ENCODE data around the gene HYLS1.

Gene HYLS1

GRCh38 chr11:125934473-125934872 is 47.0 kb downstream of the HYLS1 start:
- DNase-seq (ENCODE audit: low spot score) = no peak

- DNase-seq (ENCODE audit: low spot score) = no peak
These were observed 47.6 kb downstream of the HYLS1 start for GRCh38 chr11:125935056-125935455.

DNA sequence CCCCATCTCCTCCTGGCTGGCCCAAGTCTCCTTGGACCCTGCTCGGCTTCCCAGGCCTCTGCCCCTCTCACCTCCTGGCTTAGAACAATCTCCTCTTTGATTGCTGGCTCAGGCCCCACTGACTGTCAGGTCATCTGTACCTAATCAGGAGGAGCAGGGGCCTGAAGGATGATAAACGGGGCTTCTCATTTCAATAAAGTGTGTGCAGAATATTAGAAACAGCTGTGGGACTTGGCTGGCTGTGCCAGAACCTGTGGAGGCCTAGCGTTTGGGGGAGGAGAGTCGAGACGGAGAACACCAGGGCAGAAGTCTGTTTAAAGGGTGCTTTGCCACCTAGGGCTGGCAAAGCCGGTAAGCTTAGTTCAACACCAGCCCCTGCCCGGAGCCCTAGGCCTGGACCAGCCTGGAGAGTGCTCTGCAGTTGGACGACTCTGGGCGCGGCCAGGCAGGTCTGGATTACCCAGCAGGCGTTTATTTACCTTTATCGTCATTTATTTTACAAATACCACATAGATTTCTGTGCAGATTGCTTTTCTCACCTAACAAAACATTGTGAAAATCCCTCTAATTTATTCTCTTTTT is 48.2 kb downstream of the HYLS1 start:
- DNase-seq (ENCODE audit: low spot score) = no peak

- DNase-seq (ENCODE audit: low spot score) = no peak
These were observed 51.0 kb downstream of the HYLS1 start for GRCh38 chr11:125938418-125938817.

DNA sequence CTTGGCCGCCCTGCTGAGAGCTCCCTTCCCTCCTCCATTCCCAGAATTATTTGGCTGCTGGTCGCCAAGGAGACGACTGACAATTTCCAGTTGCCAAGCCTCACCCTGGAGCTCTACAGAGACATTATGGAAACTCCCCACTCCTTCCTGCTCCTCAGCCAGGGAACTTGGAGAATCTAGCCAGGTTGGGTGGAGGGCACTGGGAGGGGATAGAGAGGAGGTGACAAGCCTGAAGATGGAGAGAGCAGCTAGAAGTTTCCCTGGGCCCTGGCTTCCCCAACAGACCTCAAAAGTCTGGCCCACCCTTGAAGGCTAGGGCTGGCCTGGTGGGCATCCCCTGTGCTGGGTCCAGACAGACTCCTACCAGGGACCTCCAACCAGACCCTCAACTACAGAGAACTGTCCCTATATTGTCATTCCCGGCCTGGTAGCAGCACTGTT is 51.6 kb downstream of the HYLS1 start:
- no peak for DNase-seq (ENCODE audit: low spot score)

DNA sequence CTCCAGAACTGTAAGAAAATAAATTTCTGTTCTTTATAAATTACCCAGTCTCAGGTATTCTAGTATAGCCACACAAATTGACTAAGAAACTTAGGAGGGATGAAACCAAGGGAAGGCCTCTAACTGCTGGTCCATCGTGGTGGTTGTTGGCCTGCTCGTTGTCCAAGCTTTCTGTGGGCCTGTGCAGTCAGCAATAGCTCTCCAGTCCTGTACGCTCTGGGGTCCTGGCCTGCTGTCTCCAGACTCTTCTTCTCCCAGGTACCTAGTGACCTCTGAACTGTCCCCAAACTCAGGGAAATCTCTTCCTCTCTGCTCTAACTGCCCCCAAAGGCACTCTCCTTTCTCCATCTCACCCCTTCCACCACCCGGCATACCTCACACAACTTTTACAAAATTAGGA is 52.7 kb downstream of the HYLS1 start:
- DNase-seq (ENCODE audit: low spot score) = no peak

GRCh38 chr11:125941267-125941618 is 53.8 kb downstream of the HYLS1 start:
- DNase-seq (ENCODE audit: low spot score) = no peak

- peak; percentile 33 for DNase-seq (ENCODE audit: low spot score)
These were observed 54.4 kb downstream of the HYLS1 start for GRCh38 chr11:125941619-125942611.

GRCh38 chr11:125942771-125943428 is 55.4 kb downstream of the HYLS1 start:
- no peak for DNase-seq (ENCODE audit: low spot score)

GRCh38 chr11:125943661-125944349 is 56.3 kb downstream of the HYLS1 start:
- no peak for DNase-seq (ENCODE audit: low spot score)

DNA sequence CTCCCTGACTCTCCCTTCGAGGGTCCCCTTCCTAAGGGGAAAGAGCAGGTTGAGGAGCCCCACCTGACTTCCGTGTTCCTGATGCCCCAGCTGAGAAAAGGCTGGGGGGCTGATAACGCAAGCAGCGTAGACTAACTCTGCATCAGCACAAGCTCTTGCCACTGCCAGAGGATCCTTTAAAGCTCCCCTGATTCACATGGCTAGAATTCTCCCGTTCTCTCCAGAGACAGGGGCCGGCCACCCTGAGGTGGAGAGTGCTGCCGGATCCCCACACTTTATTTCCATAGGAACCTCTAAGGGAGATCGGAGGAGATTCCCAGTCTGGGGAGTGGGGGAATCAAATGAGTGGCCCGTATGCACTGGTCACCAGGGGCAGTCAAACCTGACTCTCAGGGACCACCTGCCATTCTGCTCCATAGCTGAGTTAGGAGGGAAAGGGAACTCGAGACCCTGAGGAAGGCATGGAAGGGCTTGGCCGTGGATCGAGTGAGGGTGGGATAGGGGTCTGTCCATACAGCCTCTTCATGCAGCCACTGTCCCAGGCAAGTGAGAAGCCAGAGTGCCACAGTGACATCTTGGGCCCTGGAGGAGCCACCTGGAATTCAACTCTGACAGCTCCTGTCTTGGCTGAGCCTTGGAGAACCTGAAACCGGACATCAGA is 57.0 kb downstream of the HYLS1 start:
- DNase-seq (ENCODE audit: low spot score) = no peak

- DNase-seq (ENCODE audit: low spot score) = no peak
These were observed 57.7 kb downstream of the HYLS1 start for GRCh38 chr11:125945011-125945796.

GRCh38 chr11:125945797-125946520 is 58.5 kb downstream of the HYLS1 start, which contains the start of gene VSIG10L2:
Gene VSIG10L2, plus strand, starts transcription at chr11:125946044. Its CDS starts 12 bp downstream, at chr11:125946056.
- DNase-seq (ENCODE audit: low spot score) = no peak

DNA sequence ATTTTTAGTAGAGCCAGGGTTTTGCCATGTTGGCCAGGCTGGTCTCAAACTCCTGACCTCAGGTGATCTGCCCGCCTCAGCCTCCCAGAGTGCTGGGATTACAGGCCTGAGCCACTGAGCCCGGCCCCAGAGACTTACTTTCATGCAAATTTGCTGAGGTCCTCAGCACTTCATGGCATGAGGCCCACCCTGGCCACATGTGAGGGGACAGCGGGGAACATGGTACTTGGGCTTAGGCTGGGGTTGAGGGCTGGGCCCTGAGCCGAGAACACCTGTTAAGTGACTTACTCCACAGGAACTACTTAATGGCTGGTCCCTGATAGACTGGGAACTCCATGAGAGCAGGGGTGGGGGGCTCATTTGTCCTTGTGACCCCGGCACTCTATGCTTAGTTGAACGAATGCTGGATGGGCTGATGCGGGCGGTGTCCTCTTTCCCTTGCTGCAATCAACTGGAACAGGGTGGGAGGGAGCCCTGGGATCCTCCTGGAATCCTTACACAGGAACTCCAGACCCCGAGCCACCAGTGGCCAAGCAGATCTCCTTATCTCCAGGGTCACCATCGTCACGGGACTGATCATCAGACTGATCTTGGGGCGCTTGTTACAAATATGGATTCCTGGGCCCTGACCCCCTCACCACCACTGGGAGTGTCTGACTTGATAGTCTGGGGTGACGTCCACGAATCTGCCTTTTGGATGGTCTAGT is 59.4 kb downstream of the HYLS1 start:
- no peak for DNase-seq (ENCODE audit: low spot score)

DNA sequence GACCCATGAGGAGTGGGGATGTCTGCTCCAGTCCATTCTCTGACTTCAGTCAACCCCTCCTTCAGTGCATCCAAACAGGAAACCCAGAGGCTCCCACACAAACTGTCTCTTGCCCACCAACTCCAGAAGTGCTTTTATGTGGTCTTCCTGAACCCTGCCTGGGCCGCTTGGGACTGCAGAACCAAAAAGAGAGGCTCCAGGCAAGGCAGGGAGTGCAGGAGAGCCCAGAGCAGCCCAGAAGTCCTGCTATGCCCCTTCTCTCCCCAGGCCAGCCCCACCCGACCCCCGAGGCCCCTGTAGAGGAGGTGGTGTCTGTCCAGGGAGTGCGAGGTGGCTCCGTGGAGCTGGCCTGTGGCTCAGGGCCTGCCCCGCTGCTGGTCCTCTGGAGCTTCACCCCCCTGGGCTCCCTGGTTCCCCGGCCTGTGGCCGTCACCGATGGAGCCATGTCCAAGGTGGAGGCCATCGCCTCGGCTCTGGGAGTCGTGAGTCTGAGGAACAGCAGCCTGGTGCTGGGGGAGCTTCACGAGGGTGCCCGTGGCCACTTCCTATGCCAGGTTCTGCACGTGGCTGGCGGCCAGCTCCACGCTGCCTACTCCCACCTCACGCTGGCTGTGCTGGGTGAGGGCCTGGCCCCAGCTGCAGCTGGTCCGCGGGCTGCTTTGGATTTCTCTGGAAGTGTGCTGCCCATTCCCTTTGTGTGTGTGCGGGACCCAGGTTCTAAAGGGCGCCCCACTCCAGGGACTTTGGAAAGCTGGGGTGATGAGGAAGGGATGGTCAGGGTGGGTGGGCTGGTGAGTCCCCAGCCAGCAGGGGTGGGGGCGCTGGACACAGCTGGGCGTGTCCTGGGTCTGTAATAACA is 60.2 kb downstream of the HYLS1 start:
- DNase-seq (ENCODE audit: low spot score) = no peak

DNA sequence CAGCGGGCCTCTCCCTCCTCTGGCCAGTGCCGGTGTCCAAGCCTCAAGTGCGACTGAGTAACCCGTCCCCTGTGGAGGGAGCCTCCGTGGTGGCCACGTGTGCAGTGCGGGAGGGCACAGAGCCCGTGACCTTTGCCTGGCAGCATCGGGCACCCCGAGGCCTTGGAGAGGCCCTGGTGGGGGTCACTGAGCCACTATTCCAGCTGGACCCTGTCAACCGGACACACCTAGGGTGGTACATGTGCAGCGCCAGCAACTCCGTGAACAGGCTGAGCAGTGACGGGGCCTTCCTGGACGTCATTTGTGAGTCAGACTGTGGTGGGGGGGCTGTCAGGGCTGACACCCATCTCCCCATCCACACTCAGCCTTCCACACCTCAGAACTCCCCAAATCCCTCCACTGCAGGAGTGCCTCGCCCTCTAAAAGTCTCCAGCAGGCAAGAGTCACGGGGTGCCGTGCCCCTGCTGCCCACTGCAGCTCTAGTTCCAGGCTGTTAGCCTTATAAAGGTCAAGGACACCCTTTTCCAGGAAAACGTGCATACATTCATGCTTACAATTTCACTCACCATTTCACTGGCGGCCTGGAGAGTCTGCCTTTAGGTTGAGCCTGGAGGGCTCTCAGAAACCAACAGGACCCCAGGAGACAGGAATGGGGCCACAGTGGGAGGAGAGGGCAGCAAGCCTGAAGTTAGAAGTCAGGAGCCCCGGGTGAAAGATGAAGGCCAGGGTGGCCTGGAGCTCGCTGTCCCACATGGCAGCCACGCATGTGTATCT is 61.0 kb downstream of the HYLS1 start:
- DNase-seq (ENCODE audit: low spot score) = no peak

DNA sequence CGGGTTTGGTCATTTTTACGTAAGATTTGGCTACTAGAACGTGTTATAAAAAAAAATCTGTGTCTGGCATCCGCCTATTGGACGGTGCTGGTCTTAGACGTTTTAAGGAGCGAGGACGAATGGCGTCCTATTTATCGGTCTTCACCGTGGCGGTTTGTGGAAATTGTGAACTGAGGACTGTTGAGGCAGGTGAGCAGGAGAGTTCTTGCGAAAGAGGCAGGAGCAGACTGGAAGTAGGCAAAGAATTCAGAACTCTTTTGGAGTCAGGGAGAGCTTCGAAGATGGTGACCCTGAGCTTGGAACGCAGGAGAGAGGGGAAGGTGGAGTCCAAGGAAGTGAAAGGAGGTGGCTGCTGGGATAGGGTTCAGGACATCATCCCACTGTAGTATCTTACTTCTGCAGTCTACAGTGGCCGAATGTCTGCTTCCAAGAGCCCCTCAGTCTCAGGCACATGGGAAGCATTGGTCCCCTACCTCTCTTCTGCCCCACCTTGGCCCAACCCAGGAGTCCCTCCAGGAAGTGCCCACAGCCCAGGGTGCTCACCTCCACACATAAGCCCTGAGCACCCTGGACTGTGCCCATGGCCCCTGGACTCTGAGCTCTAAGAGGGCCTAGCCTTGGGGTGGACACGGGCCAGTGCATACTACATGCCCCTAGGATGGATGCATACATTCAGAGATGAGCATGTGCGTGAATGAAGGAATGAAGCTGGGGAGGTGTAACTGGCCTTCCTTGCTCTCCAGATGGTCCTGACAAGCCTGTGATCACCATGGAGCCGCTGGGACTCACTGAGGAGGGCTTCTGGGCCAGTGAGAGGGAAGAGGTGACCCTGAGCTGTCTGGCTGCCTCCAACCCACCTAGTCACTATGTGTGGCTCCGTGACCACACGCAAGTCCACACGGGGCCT is 62.1 kb downstream of the HYLS1 start:
- no peak for DNase-seq (ENCODE audit: low spot score)
